Lower leg skin (tissue), 3 donors: ENCODE data around the gene SH3RF1.

Experiments
- CTCF ChIP-seq, 3 donors: fragments of 450-650 bp; IDR thresholded peaks; one replicate each; pipeline ENCODE4 v1.5.1; 2016; ENCODE audit warnings: antibody characterized with exemption in 3 of 3, mild to moderate bottlenecking in 3 of 3, moderate library complexity in 2 of 3
- POLR2A ChIP-seq, 2 donors: fragments of 450-650 bp; IDR thresholded peaks; one replicate each; pipeline ENCODE4 v1.6.1; 2016 to 2017; ENCODE audit warnings: antibody characterized with exemption in 2 of 2, mild to moderate bottlenecking in 1 of 2, moderate library complexity in 1 of 2

DNA sequence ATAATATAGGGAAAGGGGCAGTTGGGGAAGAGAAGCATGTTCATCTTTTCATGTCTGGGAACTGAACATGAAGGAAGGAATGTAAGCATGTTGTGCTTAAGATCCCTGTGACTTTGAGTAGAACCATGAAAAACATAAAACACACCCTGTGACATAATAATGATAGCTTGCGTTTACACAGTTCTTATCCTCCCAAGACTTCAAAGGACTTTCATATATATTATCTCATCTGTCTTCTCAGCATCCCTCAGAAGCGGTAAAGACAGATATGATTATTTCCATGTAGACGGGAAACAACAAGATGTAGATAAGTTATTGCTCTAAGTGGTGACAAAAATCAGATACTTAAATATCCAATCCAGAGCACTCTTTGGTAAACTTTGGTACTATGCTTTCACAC, 3.3 kb upstream of the SH3RF1 start:
- TF ChIP-seq CTCF (IDR thresholded peaks at IDR 0.05) = no peak
- no peak for TF ChIP-seq POLR2A (IDR thresholded peaks at IDR 0.05)
